Ascending aorta (tissue), 2 donors: ENCODE results near the gene PSMB3. TPM values are rescaled to one million over a fixed set of nuclear protein-coding genes. Genes with fewer than 3 reads are reported as not detected.

Source experiments
- DNase-seq, 2 donors: peaks; one replicate each; pipeline ENCODE4 v3.0.0-alpha.2; 2019; ENCODE audit warnings: low spot score in 2 of 2
- H3K27ac ChIP-seq, 2 donors: fragments of 200-600 bp; sonication (generic); one replicate each; pipeline ENCODE4 v1.5.1; 2016 to 2017; ENCODE audit warnings: mild to moderate bottlenecking in 1 of 2
- H3K27me3 ChIP-seq: fragments of 200-600 bp; sonication (generic); one replicate; pipeline ENCODE4 v1.5.1; 2017
- H3K36me3 ChIP-seq, 2 donors: fragments of 200-600 bp; sonication (generic); one replicate each; pipeline ENCODE4 v1.5.1; 2016
- H3K4me1 ChIP-seq, 2 donors: fragments of 200-600 bp; sonication (generic); one replicate each; pipeline ENCODE4 v1.5.1; 2016 to 2017; ENCODE audit warnings: mild to moderate bottlenecking in 1 of 2
- H3K4me3 ChIP-seq, 2 donors: fragments of 200-600 bp; sonication (generic); one replicate each; pipeline ENCODE4 v1.5.1; 2016 to 2017; ENCODE audit warnings: mild to moderate bottlenecking in 1 of 2
- H3K9me3 ChIP-seq, 2 donors: fragments of 200-600 bp; sonication (generic); one replicate each; pipeline ENCODE4 v1.5.1; 2016
- CTCF ChIP-seq, 3 experiments: fragments of 200-600 bp in 2 of 3; fragments of 450-650 bp in 1 of 3; sonication (generic) in 2 of 3; IDR thresholded peaks; one replicate each; pipeline ENCODE4 v1.5.1; 2016 to 2019; ENCODE audit warnings: antibody characterized with exemption in 3 of 3, mild to moderate bottlenecking in 1 of 3, moderate library complexity in 1 of 3
- intact Hi-C: fragments of 100-400 bp; cut with DNase I; formaldehyde crosslinking; loops from one replicate; pipeline ENCODE4 v1.15.1; 2023
- total RNA-seq: library from RNA; depleted of rRNA; stranded (reverse); fragments of >200 nt; gene quantifications from one replicate; pipeline ENCODE4 v1.1.0, GENCODE V29; 2016

The PSMB3 gene
- total RNA-seq, 1 donor from 2014 or later = 189 TPM

- Histone ChIP-seq H3K4me1 (peaks cover 5 to 20% of the 10 kb centered on the region in 2 donors), H3K36me3 (peaks cover 3 to 11% of the 10 kb centered on the region in 2 donors), H3K4me3 (no peak overlapping the region), H3K27me3 (no peaks in the 10 kb centered on the region), H3K27ac (no peak overlapping the region), H3K9me3 (no peaks in the 10 kb centered on the region)
- no peak for TF ChIP-seq CTCF (IDR thresholded peaks at IDR 0.05)
- intact Hi-C loops = no loop called here
- no peak for DNase-seq
Observed at GRCh38 chr17:38727736-38728135, 24.8 kb upstream of the PSMB3 start.

GRCh38 chr17:38728290-38728831 lies 24.2 kb upstream of the PSMB3 start:
- H3K4me3 ChIP-seq = no peak overlapping the region
- intact Hi-C loops = no loop called here
- H3K36me3 ChIP-seq = peaks cover 3 to 10% of the 10 kb centered on the region in 2 donors
- no peak for DNase-seq
- peak overlapping the region in 1 of 2 donors; percentile 81 for H3K27ac ChIP-seq
- peaks cover 5 to 20% of the 10 kb centered on the region in 2 donors for H3K4me1 ChIP-seq
- no peaks in the 10 kb centered on the region for H3K27me3 ChIP-seq
- no peak for TF ChIP-seq CTCF (IDR thresholded peaks at IDR 0.05)
- H3K9me3 ChIP-seq = no peaks in the 10 kb centered on the region

GRCh38 chr17:38729368-38729885 lies 23.1 kb upstream of the PSMB3 start:
- peaks cover 5 to 20% of the 10 kb centered on the region in 2 donors for H3K4me1 ChIP-seq
- TF ChIP-seq CTCF (IDR thresholded peaks at IDR 0.05) = no peak

GRCh38 chr17:38729886-38730525 lies 22.5 kb upstream of the PSMB3 start, which contains the start of gene CISD3:
TSS of gene CISD3 (plus strand) at chr17:38730341. CDS start at chr17:38730359, 18 bp downstream.
- Histone ChIP-seq H3K4me3 (peak within 1 kb of the TSS; percentile 89 to 93), H3K36me3 (peaks cover 0 to 16% of the 10 kb centered on the region in 2 donors), H3K27me3 (no peaks in the 10 kb centered on the region), H3K27ac (peak within 1 kb of the TSS; percentile 86 to 89), H3K9me3 (no peaks in the 10 kb centered on the region), H3K4me1 (peaks cover 5 to 20% of the 10 kb centered on the region in 2 donors)
- DNase-seq = peak in 1 of 2 donors; percentile 91
- TF ChIP-seq CTCF (IDR thresholded peaks at IDR 0.05) = peak; percentile 19 to 98 (median 47)
- intact Hi-C loops = loop anchor here (1.0 to 5.0 kb wide), 4 partner anchors 18 to 53 kb away; partner anchors contain the start of genes PCGF2 and PSMB3

More at GRCh38 chr17:38729368-38729885, 23.1 kb upstream of the PSMB3 start:
- H3K36me3 ChIP-seq = peaks cover 3 to 18% of the 10 kb centered on the region in 2 donors
- H3K27ac ChIP-seq = peak overlapping the region; percentile 81 to 82
- peak overlapping the region; percentile 89 to 93 for H3K4me3 ChIP-seq
- intact Hi-C loops = no loop called here
- H3K9me3 ChIP-seq = no peaks in the 10 kb centered on the region
- DNase-seq = no peak
- no peaks in the 10 kb centered on the region for H3K27me3 ChIP-seq

- peak overlapping the region; percentile 86 to 89 for H3K27ac ChIP-seq
- DNase-seq = peak in 1 of 2 donors; percentile 81
- intact Hi-C loops = loop anchor here (1.0 to 5.0 kb wide), 4 partner anchors 18 to 53 kb away; partner anchors contain the start of genes PCGF2 and PSMB3
- peak overlapping the region; percentile 89 to 93 for H3K4me3 ChIP-seq
- H3K36me3 ChIP-seq = peaks cover 0 to 17% of the 10 kb centered on the region in 2 donors
- TF ChIP-seq CTCF (IDR thresholded peaks at IDR 0.05) = no peak
- no peaks in the 10 kb centered on the region for H3K27me3 ChIP-seq
- H3K4me1 ChIP-seq = peaks cover 5 to 24% of the 10 kb centered on the region in 2 donors
- H3K9me3 ChIP-seq = no peaks in the 10 kb centered on the region
Observed at GRCh38 chr17:38730526-38731379, 21.8 kb upstream of the PSMB3 start.
